Gastroesophageal sphincter (tissue), 3 donors: ENCODE measurements around the gene NDUFA6.

Experiments used
- CTCF ChIP-seq, 4 experiments: fragments of 200-600 bp in 2 of 4; fragments of 450-650 bp in 2 of 4; sonication (generic) in 1 of 4; IDR thresholded peaks; one replicate each; pipeline ENCODE4 v1.5.1; 2017 to 2019; ENCODE audit warnings: antibody characterized with exemption in 4 of 4, mild to moderate bottlenecking in 2 of 4, moderate library complexity in 2 of 4
- POLR2A ChIP-seq, 2 donors: fragments of 450-650 bp; IDR thresholded peaks; one replicate each; pipeline ENCODE4 v1.6.1; 2017; ENCODE audit warnings: antibody characterized with exemption in 2 of 2, mild to moderate bottlenecking in 2 of 2, moderate library complexity in 1 of 2
- POLR2AphosphoS5 ChIP-seq: sonication (generic); formaldehyde crosslinking; IDR thresholded peaks from one replicate; pipeline ENCODE4 v1.6.1; 2017; ENCODE audit warnings: antibody characterized with exemption

- TF ChIP-seq CTCF (IDR thresholded peaks at IDR 0.05) (no peak), POLR2A (IDR thresholded peaks at IDR 0.05) (peak; percentile 52 to 59), POLR2AphosphoS5 (peak; percentile 82)
Measured at GRCh38 chr22:42070517-42071422, 19.8 kb downstream of the NDUFA6 start, which contains the start of gene NAGA.
